ENCODE data around the gene SETDB2.

The SETDB2 gene

DNA sequence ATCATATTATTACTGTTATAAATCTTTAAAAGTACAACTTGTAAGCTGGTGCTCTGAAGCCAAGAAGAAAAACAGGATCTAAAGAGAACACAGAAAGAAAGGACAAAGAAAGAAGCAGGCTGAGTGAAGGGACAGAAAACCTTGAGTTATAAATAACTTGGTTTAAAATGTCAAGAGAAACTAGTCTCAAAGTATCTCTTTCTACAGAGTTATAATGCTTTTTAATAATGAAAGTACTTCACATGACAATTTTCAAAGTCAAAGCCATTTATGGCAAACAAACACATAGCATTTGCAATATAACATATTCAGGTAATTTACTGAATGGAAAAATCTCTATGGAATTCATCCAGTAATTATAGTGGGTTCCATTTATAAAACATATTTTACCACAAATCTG lies 33.6 kb upstream of the SETDB2 start:
- TF ChIP-seq, protein P1, sequence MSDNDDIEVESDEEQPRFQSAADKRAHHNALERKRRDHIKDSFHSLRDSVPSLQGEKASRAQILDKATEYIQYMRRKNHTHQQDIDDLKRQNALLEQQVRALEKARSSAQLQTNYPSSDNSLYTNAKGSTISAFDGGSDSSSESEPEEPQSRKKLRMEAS (IDR thresholded peaks at IDR 0.05), result no peak
- no peak for TF ChIP-seq TAF1 (IDR thresholded peaks at IDR 0.05; ENCODE audit: low read depth)
- TF ChIP-seq, protein P2, sequence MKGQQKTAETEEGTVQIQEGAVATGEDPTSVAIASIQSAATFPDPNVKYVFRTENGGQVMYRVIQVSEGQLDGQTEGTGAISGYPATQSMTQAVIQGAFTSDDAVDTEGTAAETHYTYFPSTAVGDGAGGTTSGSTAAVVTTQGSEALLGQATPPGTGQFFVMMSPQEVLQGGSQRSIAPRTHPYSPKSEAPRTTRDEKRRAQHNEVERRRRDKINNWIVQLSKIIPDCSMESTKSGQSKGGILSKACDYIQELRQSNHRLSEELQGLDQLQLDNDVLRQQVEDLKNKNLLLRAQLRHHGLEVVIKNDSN (IDR thresholded peaks at IDR 0.05), result no peak
- no peak for TF ChIP-seq TCF12 (IDR thresholded peaks at IDR 0.05; ENCODE audit: low read depth)
- no peak for TF ChIP-seq RAD21 (IDR thresholded peaks at IDR 0.05; ENCODE audit: low read depth)
- no peak for TF ChIP-seq ZBTB7A (IDR thresholded peaks at IDR 0.05; ENCODE audit: low read depth)
- TF ChIP-seq EGR1 (IDR thresholded peaks at IDR 0.05), result no peak
- TF ChIP-seq FOXM1 (IDR thresholded peaks at IDR 0.05; ENCODE audit: borderline replicate concordance, low read depth), result no peak
- TF ChIP-seq CEBPB (IDR thresholded peaks at IDR 0.05), result no peak
- TF ChIP-seq, protein P3, sequence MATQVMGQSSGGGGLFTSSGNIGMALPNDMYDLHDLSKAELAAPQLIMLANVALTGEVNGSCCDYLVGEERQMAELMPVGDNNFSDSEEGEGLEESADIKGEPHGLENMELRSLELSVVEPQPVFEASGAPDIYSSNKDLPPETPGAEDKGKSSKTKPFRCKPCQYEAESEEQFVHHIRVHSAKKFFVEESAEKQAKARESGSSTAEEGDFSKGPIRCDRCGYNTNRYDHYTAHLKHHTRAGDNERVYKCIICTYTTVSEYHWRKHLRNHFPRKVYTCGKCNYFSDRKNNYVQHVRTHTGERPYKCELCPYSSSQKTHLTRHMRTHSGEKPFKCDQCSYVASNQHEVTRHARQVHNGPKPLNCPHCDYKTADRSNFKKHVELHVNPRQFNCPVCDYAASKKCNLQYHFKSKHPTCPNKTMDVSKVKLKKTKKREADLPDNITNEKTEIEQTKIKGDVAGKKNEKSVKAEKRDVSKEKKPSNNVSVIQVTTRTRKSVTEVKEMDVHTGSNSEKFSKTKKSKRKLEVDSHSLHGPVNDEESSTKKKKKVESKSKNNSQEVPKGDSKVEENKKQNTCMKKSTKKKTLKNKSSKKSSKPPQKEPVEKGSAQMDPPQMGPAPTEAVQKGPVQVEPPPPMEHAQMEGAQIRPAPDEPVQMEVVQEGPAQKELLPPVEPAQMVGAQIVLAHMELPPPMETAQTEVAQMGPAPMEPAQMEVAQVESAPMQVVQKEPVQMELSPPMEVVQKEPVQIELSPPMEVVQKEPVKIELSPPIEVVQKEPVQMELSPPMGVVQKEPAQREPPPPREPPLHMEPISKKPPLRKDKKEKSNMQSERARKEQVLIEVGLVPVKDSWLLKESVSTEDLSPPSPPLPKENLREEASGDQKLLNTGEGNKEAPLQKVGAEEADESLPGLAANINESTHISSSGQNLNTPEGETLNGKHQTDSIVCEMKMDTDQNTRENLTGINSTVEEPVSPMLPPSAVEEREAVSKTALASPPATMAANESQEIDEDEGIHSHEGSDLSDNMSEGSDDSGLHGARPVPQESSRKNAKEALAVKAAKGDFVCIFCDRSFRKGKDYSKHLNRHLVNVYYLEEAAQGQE (IDR thresholded peaks at IDR 0.05; ENCODE audit: low read depth), result no peak
- no peak for TF ChIP-seq TEAD4 (IDR thresholded peaks at IDR 0.05)
- no peak for TF ChIP-seq NFIC (IDR thresholded peaks at IDR 0.05)
- no peak for TF ChIP-seq CREB1 (IDR thresholded peaks at IDR 0.05; ENCODE audit: low read depth)
- no peak for TF ChIP-seq YY1 (IDR thresholded peaks at IDR 0.05; ENCODE audit: low read depth)
- no peak for TF ChIP-seq EP300 (IDR thresholded peaks at IDR 0.05; ENCODE audit: borderline replicate concordance)

DNA sequence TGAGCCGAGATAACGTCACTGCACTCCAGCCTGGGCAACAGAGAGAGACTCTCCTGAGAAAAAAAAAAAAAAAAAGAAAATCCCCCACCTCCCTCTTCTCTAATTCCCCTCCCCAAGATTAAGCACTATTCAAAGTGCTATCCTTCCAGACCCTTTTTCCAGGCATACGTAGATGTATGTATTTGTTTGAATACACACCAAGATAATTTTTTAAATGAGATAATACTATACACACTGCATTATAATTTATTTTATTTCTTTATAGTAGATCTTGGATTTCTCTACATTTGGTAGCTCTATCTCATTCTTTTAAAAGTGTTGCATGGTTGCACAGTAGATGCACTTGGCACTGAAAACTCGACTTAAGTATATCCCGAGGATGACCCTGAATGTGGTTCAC lies 32.7 kb upstream of the SETDB2 start:
- TF ChIP-seq, protein P2 (IDR thresholded peaks at IDR 0.05), result no peak
- no peak for TF ChIP-seq YY1 (IDR thresholded peaks at IDR 0.05; ENCODE audit: low read depth)
- TF ChIP-seq RAD21 (IDR thresholded peaks at IDR 0.05; ENCODE audit: low read depth), result no peak
- TF ChIP-seq, protein P3 (IDR thresholded peaks at IDR 0.05; ENCODE audit: low read depth), result no peak
- no peak for TF ChIP-seq TEAD4 (IDR thresholded peaks at IDR 0.05)
- TF ChIP-seq CREB1 (IDR thresholded peaks at IDR 0.05; ENCODE audit: low read depth), result no peak
- TF ChIP-seq EP300 (IDR thresholded peaks at IDR 0.05; ENCODE audit: borderline replicate concordance), result no peak
- TF ChIP-seq, protein P1 (IDR thresholded peaks at IDR 0.05), result no peak
- TF ChIP-seq ZBTB7A (IDR thresholded peaks at IDR 0.05; ENCODE audit: low read depth), result no peak
- no peak for TF ChIP-seq FOXM1 (IDR thresholded peaks at IDR 0.05; ENCODE audit: borderline replicate concordance, low read depth)
- TF ChIP-seq NFIC (IDR thresholded peaks at IDR 0.05), result no peak
- TF ChIP-seq EGR1 (IDR thresholded peaks at IDR 0.05), result no peak
- TF ChIP-seq TCF12 (IDR thresholded peaks at IDR 0.05; ENCODE audit: low read depth), result no peak

DNA sequence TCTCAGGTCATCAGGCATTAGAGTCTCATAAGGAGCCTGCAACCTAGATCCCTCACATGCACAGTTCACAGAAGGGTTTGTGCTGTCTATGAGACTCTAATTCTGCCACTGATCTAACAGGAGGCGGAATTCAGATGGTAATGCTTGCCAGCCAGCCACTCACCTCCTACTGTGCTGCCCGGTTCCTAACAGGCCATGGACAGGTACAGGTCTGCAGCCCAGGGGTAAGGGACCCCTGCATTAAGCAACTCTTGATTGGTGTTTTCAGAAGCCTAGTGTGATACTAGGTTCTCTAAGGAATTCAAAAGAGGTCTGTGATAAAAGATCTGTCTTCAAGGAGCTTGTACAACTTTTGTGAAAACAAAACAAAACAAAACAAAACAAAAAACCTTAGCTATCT lies 31.3 kb upstream of the SETDB2 start:
- no peak for TF ChIP-seq EGR1 (IDR thresholded peaks at IDR 0.05)
- TF ChIP-seq, protein P1 (IDR thresholded peaks at IDR 0.05), result no peak
- TF ChIP-seq, protein P3 (IDR thresholded peaks at IDR 0.05; ENCODE audit: low read depth), result no peak
- TF ChIP-seq TEAD4 (IDR thresholded peaks at IDR 0.05), result no peak

DNA sequence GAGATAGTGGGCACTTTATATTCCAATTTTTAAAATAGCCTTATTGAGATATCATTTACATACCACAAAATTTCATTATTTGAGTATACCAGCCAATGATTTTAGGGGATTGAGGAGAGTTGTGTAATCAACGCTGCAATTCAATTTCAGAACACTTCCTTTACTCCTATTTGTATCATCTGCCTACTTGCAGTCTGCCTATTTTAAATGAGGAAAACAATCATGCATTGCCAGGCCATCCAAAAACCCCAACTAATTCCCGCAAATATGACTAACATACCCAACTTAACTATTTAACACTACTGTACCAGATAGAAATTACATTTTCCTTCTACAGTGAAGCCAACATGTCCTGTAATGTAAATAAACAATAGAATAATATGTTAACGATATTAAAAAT lies 26.9 kb upstream of the SETDB2 start:
- TF ChIP-seq RAD21 (IDR thresholded peaks at IDR 0.05; ENCODE audit: low read depth), result no peak
- TF ChIP-seq FOXM1 (IDR thresholded peaks at IDR 0.05; ENCODE audit: borderline replicate concordance, low read depth), result no peak
- no peak for TF ChIP-seq ZBTB7A (IDR thresholded peaks at IDR 0.05; ENCODE audit: low read depth)
- TF ChIP-seq TCF12 (IDR thresholded peaks at IDR 0.05; ENCODE audit: low read depth), result no peak
- TF ChIP-seq, protein P3 (IDR thresholded peaks at IDR 0.05; ENCODE audit: low read depth), result no peak
- TF ChIP-seq TEAD4 (IDR thresholded peaks at IDR 0.05), result no peak
- no peak for TF ChIP-seq CREB1 (IDR thresholded peaks at IDR 0.05; ENCODE audit: low read depth)
- TF ChIP-seq EGR1 (IDR thresholded peaks at IDR 0.05), result no peak
- TF ChIP-seq YY1 (IDR thresholded peaks at IDR 0.05; ENCODE audit: low read depth), result no peak
- TF ChIP-seq, protein P1 (IDR thresholded peaks at IDR 0.05), result no peak
- TF ChIP-seq CEBPB (IDR thresholded peaks at IDR 0.05), result no peak
- no peak for TF ChIP-seq NFIC (IDR thresholded peaks at IDR 0.05)
- TF ChIP-seq TAF1 (IDR thresholded peaks at IDR 0.05; ENCODE audit: low read depth), result no peak
- no peak for TF ChIP-seq EP300 (IDR thresholded peaks at IDR 0.05; ENCODE audit: borderline replicate concordance)
- TF ChIP-seq, protein P2 (IDR thresholded peaks at IDR 0.05), result no peak

All from Ishikawa (cell line).